ENCODE measurements around the gene EGFL7. TPM values are rescaled to one million over a fixed set of nuclear protein-coding genes. Genes with fewer than 3 reads are reported as not detected.

The EGFL7 gene
- total and polyA plus RNA-seq, 2 of the 8 experiments (the other 6 are each of a cell fraction or from before 2014, with no cell fraction given) = 37.8 to 53.4 TPM

GRCh38 chr9:136644343-136644592 is 18.4 kb upstream of the EGFL7 start:
- FAIRE-seq = no peak
- H3K4me3 ChIP-seq (ENCODE audit: extremely low read depth in 1 of 4, insufficient read depth in 2 of 4, low read depth in 3 of 4, low read length in 4 of 4) = peak overlapping the region in 3 of 4 experiments; percentile 3 to 45 (median 10); a peak in 3 of 8 replicates
- H3K79me2 ChIP-seq (ENCODE audit: control insufficient read depth in 1 of 2, insufficient read depth in 2 of 2, low read length in 2 of 2) = no peaks in the 10 kb centered on the region
- no peak for DNase-seq (ENCODE audit: low read depth in 1 of 2, low spot score in 2 of 2)
- CTCF ChIA-PET (ENCODE audit: partially characterized antibody) = interaction anchor here (0.6 to 16.1 kb wide), 29 partner anchors 9 to 206 kb away, joined by 3 to 237 read pairs (median 5); partner anchors contain the start of gene EGFL7
- H3K56ac ChIP-seq (replicated peaks; ENCODE audit: insufficient read length, low read depth, low read length) = no peak overlapping the region
- H3K23me2 ChIP-seq (ENCODE audit: low read depth, low read length) = no peaks in the 10 kb centered on the region
- H3K4me1 ChIP-seq (replicated peaks in 1 of 4; ENCODE audit: control insufficient read depth in 3 of 4, insufficient read depth in 4 of 4, low read length in 3 of 4) = peaks cover 0 to 10% (median 3%) of the 10 kb centered on the region in 4 experiments; a peak in 4 of 7 replicates
- no peak overlapping the region for H2BK5ac ChIP-seq (ENCODE audit: low read depth, low read length)
- no peak overlapping the region for H3K4ac ChIP-seq (replicated peaks; ENCODE audit: insufficient read length, low read depth, low read length)
- no peaks in the 10 kb centered on the region for H3K36me3 ChIP-seq (ENCODE audit: control insufficient read depth in 2 of 4, insufficient read depth in 4 of 4, low read length in 3 of 4)
- no peak overlapping the region for H3K14ac ChIP-seq (ENCODE audit: insufficient read length)
- peaks cover 0 to 6% (median 0%) of the 10 kb centered on the region in 4 experiments; a peak in 1 of 7 replicates for H3K27me3 ChIP-seq (replicated peaks in 1 of 4; ENCODE audit: control insufficient read depth in 3 of 4, extremely low read depth in 1 of 4, insufficient read depth in 3 of 4, low read length in 3 of 4)
- H4K91ac ChIP-seq (replicated peaks; ENCODE audit: insufficient read length, low read length) = peak overlapping the region; percentile 39
- H2BK20ac ChIP-seq (ENCODE audit: low read length) = no peak overlapping the region
- H4K20me1 ChIP-seq (replicated peaks in 1 of 2; ENCODE audit: control insufficient read depth in 1 of 2, insufficient read depth in 2 of 2, low read length in 2 of 2) = no peaks in the 10 kb centered on the region
- no peak overlapping the region for H4K5ac ChIP-seq (ENCODE audit: insufficient read length, low read depth, low read length)
- POLR2A ChIA-PET (ENCODE audit: partially characterized antibody) = interaction anchor here (0.8 kb wide), 1 partner anchor 84 kb away, joined by 3 read pairs; no protein-coding TSS in a partner anchor
- no peak overlapping the region for H2AK5ac ChIP-seq (ENCODE audit: low read depth, low read length)
- no peaks in the 10 kb centered on the region for H3K9me3 ChIP-seq (ENCODE audit: insufficient read depth in 2 of 2, low read depth in 1 of 2, low read length in 1 of 2)
- H3K23ac ChIP-seq (ENCODE audit: insufficient read length) = no peak overlapping the region
- 32% methylated on average over 7 of the region's 15 CpGs; no CpG with 5 or more reads in 1 of the 2 experiments for WGBS, 2 experiments (ENCODE audit: extremely low coverage in 1 of 2, insufficient coverage in 1 of 2, insufficient read length in 1 of 2, insufficient replicate concordance in 2 of 2, low coverage in 1 of 2, low lambda C conversion rate in 2 of 2, missing lambda C conversion rate in 1 of 2)
- TF ChIP-seq MAX (IDR thresholded peaks at IDR 0.05) (peak; percentile 76), SIN3A (conservative IDR thresholded peaks at IDR 0.05 in 1 of 2, IDR thresholded peaks at IDR 0.05 in 1 of 2; ENCODE audit: low read depth in 1 of 2, low read length in 2 of 2) (0 out of 4 replicates have a peak, but pooled peaks of 1 of the 2 experiments have one; percentile 43), NRF1 (IDR thresholded peaks at IDR 0.05; ENCODE audit: low read depth, low read length) (no peak), GTF2F1 (IDR thresholded peaks at IDR 0.05; ENCODE audit: borderline replicate concordance, low read depth, low read length) (no peak)
- no peak overlapping the region for H2BK120ac ChIP-seq (replicated peaks; ENCODE audit: low read depth, low read length)
- no peaks in the 10 kb centered on the region for H3K79me1 ChIP-seq (ENCODE audit: low read depth, low read length)
- peak overlapping the region in 1 of 2 experiments; percentile 66; a peak in 3 of 4 replicates for H3K4me2 ChIP-seq (ENCODE audit: insufficient read depth in 1 of 2, low read depth in 2 of 2, low read length in 2 of 2)
- no peak overlapping the region for H2BK12ac ChIP-seq (ENCODE audit: low read depth, low read length)
- H3K18ac ChIP-seq (ENCODE audit: extremely low read depth, low read length) = no peak overlapping the region; the same call in none of the 2 replicates
- H3K9ac ChIP-seq (replicated peaks in 1 of 4; ENCODE audit: extremely low read depth in 1 of 4, low read depth in 3 of 4, low read length in 3 of 4) = no peak overlapping the region
- H4K8ac ChIP-seq (ENCODE audit: extremely low read depth, insufficient read depth, low read length) = no peak overlapping the region; the same call in 1 of the 2 replicates
- H2BK15ac ChIP-seq (ENCODE audit: low read length) = peak overlapping the region; percentile 46; the same call in 1 of the 2 replicates
- H2AFZ ChIP-seq (ENCODE audit: low read length) = no peak overlapping the region
- no peak overlapping the region for H3K27ac ChIP-seq (ENCODE audit: low read depth, low read length)
